Renal cortex interstitium (tissue), 15 donors: ENCODE measurements around the gene ZNF546. TPM values are rescaled to one million over a fixed set of nuclear protein-coding genes. Genes with fewer than 3 reads are reported as not detected.
"Not testable (repeated sequence)": the region's sequence is repeated elsewhere in the genome, so short reads cannot be mapped to it uniquely, and the experiment has no call there.

Experiments used
- DNase-seq, 11 donors: peaks; one replicate each; pipeline ENCODE4 v3.0.0-alpha.2; 2013; ENCODE audit warnings: low read depth in 9 of 11, low spot score in 4 of 11; ENCODE audit errors: extremely low read depth in 1 of 11
- long read RNA-seq, 16 experiments: transcript quantifications; one replicate each; lab custom pipeline, GENCODE V29; 2026
- polyA plus RNA-seq, 3 donors: library from polyadenylated mRNA; unstranded; fragments of 120-200 nt; gene quantifications; one replicate each; pipeline ENCODE4 v1.2.1, GENCODE V29; 2013; ENCODE audit not compliant: insufficient read length in 3 of 3

Gene ZNF546
- polyA plus RNA-seq: 10 to 100 TPM in 1 of 3 donors, 1 to 10 TPM in 2; 6.1 to 10.8 (median 6.2) TPM
- long read RNA-seq, donor 1, partial matches to known transcripts: 0 of 1 reads
- long read RNA-seq, donor 1, other reads (novel, unspliced or antisense): 0 of 1 reads
- long read RNA-seq, donor 2: 0 reads
- long read RNA-seq, donor 3: 0 reads
- long read RNA-seq, donor 4, partial matches to known transcripts: 13 of 14 reads
- long read RNA-seq, donor 4, other reads (novel, unspliced or antisense): 0 of 14 reads
- long read RNA-seq, donor 5, partial matches to known transcripts: 0 of 2 reads
- long read RNA-seq, donor 5, other reads (novel, unspliced or antisense): 0 of 2 reads
- long read RNA-seq, donor 6, partial matches to known transcripts: 0 of 1 reads
- long read RNA-seq, donor 6, other reads (novel, unspliced or antisense): 0 of 1 reads
- long read RNA-seq, donor 7: 0 reads
- long read RNA-seq, donor 8, partial matches to known transcripts: 0 of 3 reads
- long read RNA-seq, donor 8, other reads (novel, unspliced or antisense): 0 of 3 reads
- long read RNA-seq, donor 9: 0 reads
- long read RNA-seq, donor 10: 0 reads
- long read RNA-seq, donor 11, partial matches to known transcripts: 0 of 1 reads
- long read RNA-seq, donor 11, other reads (novel, unspliced or antisense): 0 of 1 reads
- long read RNA-seq, donor 12: 0 reads
- long read RNA-seq, donor 13, partial matches to known transcripts: 0 of 1 reads
- long read RNA-seq, donor 13, other reads (novel, unspliced or antisense): 0 of 1 reads
- long read RNA-seq, donor 14, partial matches to known transcripts: 0 of 1 reads
- long read RNA-seq, donor 14, other reads (novel, unspliced or antisense): 0 of 1 reads
- long read RNA-seq, donor 15: 0 reads
- long read RNA-seq, donor 16, partial matches to known transcripts: 0 of 6 reads
- long read RNA-seq, donor 16, other reads (novel, unspliced or antisense): 5 of 6 reads

- peak; percentile 70 to 89 (median 83) for DNase-seq
These were observed at the start of gene ZNF546 for GRCh38 chr19:39996811-39997637. ZNF546 (plus strand) TSS chr19:39997060; CDS start chr19:39998327, 1,267 bp downstream.

GRCh38 chr19:39949026-39949747, 47.7 kb upstream of the ZNF546 start:
- DNase-seq: no peak

- DNase-seq: no peak
These were observed 45.7 kb upstream of the ZNF546 start for GRCh38 chr19:39951065-39951650.

DNA sequence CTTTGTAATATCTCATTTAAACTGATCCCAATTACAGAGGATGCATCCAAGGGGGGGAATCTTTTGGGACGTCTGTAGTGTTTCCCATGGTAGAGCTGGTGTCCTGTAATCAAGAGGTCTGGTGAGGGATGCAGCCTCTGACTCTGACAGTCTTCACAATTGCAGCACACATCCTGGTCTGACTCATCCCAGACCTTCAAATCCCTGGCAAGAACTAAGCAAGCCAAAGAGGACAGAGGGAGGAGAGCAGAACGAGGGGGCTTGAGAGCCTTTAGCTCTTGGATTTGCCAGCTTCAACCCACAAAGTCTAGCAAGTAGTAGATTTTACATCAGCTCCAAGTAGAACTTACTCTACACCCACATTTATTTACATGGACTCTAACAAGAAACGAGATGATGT, 45.2 kb upstream of the ZNF546 start:
- no peak for DNase-seq

DNA sequence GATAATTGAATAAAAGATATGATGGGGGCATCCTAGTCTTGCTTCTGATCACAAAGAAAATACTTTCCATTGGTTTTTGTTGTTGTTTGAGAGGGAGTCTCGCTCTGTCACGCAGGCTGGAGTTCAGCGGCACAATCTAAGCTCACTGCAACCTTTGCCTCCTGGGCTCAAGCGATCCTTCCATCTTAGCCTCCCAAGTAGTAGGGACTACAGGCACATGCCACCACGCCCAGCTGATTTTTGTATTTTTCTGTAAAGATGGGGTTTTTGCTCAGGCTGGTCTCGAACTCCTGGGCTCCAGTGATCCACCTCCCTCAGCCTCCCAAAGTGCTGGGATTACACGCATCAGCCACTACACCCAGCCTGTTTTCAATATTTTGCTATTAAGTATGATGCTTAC, 42.9 kb upstream of the ZNF546 start:
- no peak for DNase-seq

DNA sequence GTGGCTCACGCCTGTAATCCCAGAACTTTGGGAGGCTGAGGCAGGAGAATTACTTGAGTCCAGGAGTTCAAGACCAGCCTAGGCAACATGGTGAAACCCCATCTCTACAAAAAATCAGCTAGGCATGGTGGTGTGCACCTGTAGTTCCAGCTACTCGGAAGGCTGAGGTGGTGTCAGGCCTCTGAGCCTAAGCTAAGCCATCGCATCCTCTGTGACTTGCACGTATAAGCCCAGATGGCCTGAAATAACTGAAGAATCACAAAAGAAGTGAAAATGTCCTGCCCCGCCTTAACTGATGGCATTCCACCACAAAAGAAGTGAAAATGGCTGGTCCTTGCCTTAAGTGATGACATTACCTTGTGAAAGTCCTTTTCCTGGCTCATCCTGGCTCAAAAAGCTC, 39.0 kb upstream of the ZNF546 start:
- not testable (repeated sequence) for DNase-seq

- not testable (repeated sequence) for DNase-seq
These were observed 37.9 kb upstream of the ZNF546 start for GRCh38 chr19:39958942-39959341.

DNA sequence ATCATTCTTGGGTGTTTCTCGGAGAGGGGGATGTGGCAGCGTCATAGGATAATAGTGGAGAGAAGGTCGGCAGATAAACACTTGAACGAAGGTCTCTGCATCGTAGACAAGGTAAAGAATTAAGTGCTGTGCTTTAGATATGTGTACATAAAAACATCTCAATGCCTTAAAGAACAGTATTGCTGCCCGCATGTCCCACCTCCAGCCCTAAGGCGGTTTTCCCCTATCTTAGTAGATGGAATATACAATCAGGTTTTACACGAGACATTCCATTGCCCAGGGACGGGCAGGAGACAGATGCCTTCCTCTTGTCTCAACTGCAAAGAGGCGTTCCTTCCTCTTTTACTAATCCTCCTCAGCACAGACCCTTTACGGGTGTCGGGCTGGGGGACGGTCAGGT, 37.5 kb upstream of the ZNF546 start:
- not testable (repeated sequence) for DNase-seq

GRCh38 chr19:39963898-39964297, 33.0 kb upstream of the ZNF546 start:
- DNase-seq: no peak

DNA sequence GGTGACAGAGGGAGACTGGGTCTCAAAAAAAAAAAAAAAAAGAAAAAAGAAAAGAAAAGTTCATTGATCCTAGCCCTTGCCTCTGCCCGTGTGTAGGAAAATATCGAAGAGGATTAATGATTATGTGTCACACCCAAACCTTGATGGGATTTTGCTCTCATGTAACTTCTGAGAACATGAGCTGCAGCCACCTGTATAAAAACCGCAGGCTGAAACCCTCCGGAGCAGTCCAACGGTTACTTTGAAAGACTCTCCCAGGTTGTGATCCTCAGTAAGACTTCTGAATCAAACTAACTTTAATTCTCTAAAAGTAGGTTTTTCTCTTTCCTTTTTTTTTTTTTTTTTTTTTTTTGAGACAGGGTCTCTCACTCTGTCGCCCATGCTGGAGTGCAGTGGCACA, 30.2 kb upstream of the ZNF546 start:
- DNase-seq: no peak

- no peak for DNase-seq
These were observed 29.3 kb upstream of the ZNF546 start for GRCh38 chr19:39967561-39967960.

DNA sequence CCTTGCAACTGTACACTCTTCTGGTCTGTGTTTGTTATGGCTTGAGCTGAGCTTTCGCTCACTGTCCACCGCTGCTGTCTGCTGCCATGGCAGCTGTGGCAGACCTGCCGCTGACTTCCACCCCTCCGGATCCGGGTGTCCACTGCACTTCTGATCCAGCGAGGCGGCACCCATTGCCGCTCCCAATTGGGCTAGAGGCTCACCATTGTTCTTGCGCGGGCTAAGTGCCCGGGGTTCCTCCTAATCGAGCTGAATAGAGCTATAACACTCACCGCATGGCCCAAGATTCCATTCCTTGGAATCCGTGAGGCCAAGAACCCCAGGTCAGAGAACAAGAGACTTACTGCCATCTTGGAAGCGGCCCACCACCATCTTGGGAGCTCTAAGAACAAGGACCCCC, 28.1 kb upstream of the ZNF546 start:
- no peak for DNase-seq

GRCh38 chr19:39969266-39969665, 27.6 kb upstream of the ZNF546 start:
- DNase-seq: no peak

GRCh38 chr19:39969681-39970424, 27.0 kb upstream of the ZNF546 start:
- DNase-seq: no peak

- peak in 2 of 11 donors; percentile 8 to 20 for DNase-seq
These were observed 26.5 kb upstream of the ZNF546 start for GRCh38 chr19:39970425-39970674.

- DNase-seq: peak; percentile 96 to 99 (median 98)
These were observed 26.0 kb upstream of the ZNF546 start, which contains the start of gene PSMC4 for GRCh38 chr19:39970675-39971379. PSMC4 (plus strand) TSS chr19:39971165; CDS start chr19:39971203, 38 bp downstream.
